Gastroesophageal sphincter (tissue), 3 donors: Measurements from ENCODE around the gene NUTM2E.
"Not testable (repeated sequence)": the region's sequence is repeated elsewhere in the genome, so short reads cannot be mapped to it uniquely, and the experiment has no call there.

Experiments
- CTCF ChIP-seq, 4 experiments: fragments of 200-600 bp in 2 of 4; fragments of 450-650 bp in 2 of 4; sonication (generic) in 1 of 4; IDR thresholded peaks; one replicate each; pipeline ENCODE4 v1.5.1; 2017 to 2019; ENCODE audit warnings: antibody characterized with exemption in 4 of 4, mild to moderate bottlenecking in 2 of 4, moderate library complexity in 2 of 4
- EP300 ChIP-seq: sonication (generic); formaldehyde crosslinking; IDR thresholded peaks from one replicate; pipeline ENCODE4 v1.6.1; 2017; ENCODE audit warnings: antibody characterized with exemption, mild to moderate bottlenecking
- POLR2A ChIP-seq, 2 donors: fragments of 450-650 bp; IDR thresholded peaks; one replicate each; pipeline ENCODE4 v1.6.1; 2017; ENCODE audit warnings: antibody characterized with exemption in 2 of 2, mild to moderate bottlenecking in 2 of 2, moderate library complexity in 1 of 2
- POLR2AphosphoS5 ChIP-seq: sonication (generic); formaldehyde crosslinking; IDR thresholded peaks from one replicate; pipeline ENCODE4 v1.6.1; 2017; ENCODE audit warnings: antibody characterized with exemption

GRCh38 chr10:79871729-79872128 is 45.2 kb downstream of the NUTM2E start:
- not testable (repeated sequence) for TF ChIP-seq CTCF (IDR thresholded peaks at IDR 0.05); POLR2A (IDR thresholded peaks at IDR 0.05); POLR2AphosphoS5; EP300
